Measurements from ENCODE around the gene CETN1. TPM values are rescaled to one million over a fixed set of nuclear protein-coding genes. Genes with fewer than 3 reads are reported as not detected.
A peak's percentile ranks its signal among the peaks of the same experiment; 100 is the strongest.

The CETN1 gene
- total RNA-seq, 1 donor = not detected

GRCh38 chr18:618618-619017 lies 38.4 kb downstream of the CETN1 start:
- no peak for DNase-seq (ENCODE audit: low read depth in 2 of 3, low spot score in 2 of 3)

GRCh38 chr18:621291-622043 lies 41.3 kb downstream of the CETN1 start:
- no peak for DNase-seq (ENCODE audit: low read depth in 2 of 3, low spot score in 2 of 3)

GRCh38 chr18:622289-622688 lies 42.1 kb downstream of the CETN1 start:
- no peak for DNase-seq (ENCODE audit: low read depth in 2 of 3, low spot score in 2 of 3)

- DNase-seq (ENCODE audit: low read depth in 2 of 3, low spot score in 2 of 3) = peak in 2 of 3 donors; percentile 72 to 79
These were observed 43.8 kb downstream of the CETN1 start for GRCh38 chr18:623761-624620.

DNA sequence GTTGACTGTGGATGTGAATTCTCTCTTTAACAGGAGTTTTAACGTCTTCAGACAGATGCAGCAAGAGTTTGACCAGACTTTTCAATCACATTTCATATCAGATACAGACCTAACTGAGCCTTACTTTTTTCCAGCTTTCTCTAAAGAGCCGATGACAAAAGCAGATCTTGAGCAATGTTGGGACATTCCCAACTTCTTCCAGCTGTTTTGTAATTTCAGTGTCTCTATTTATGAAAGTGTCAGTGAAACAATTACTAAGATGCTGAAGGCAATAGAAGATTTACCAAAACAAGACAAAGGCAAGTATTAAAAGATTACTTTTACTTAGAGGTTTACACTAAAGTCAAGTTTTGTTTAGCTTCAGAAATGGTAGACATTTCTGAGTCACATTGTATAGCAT lies 47.1 kb downstream of the CETN1 start:
- no peak for DNase-seq (ENCODE audit: low read depth in 2 of 3, low spot score in 2 of 3)

DNA sequence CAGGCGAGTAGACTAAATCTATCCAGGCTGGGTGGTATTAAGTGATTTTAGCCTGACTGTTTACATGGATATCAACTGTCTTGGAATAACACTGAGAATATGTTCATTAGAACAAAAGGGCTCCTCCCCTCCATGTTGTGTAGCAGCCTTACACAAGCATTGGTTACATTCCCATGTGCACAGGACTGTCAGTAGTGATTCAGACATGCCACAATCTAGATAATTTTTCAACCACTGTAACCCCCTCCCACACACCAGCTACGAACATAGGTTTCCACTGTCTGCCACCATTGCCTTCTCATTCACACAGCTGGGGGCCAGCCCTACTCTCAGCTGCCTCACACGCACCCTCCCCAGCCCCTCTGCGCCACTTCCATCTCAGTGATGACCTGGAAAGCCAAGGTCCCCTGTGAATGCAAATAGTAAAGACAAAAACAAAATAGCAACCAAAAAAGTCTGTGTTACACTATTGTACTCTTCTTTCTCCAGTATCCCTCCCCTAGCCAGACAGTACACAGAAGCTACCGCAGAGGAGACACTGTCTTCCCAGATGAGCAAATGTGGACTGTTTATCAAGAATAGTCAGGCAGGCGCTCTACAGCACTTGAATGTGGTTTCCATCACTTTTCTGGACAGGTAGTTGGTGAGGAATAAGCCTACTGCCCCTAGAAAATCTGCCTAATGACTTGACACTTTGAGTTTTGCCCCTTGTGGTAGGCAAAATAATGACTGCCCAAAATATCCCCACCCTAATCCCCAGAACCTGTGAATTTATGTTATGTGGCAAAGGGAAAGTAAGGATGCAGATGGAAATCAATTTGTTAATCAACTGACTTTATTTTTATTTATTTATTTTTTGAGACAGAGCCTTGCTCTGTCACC lies 49.3 kb downstream of the CETN1 start:
- DNase-seq (ENCODE audit: low read depth in 2 of 3, low spot score in 2 of 3) = peak in 1 of 3 donors; percentile 23

DNA sequence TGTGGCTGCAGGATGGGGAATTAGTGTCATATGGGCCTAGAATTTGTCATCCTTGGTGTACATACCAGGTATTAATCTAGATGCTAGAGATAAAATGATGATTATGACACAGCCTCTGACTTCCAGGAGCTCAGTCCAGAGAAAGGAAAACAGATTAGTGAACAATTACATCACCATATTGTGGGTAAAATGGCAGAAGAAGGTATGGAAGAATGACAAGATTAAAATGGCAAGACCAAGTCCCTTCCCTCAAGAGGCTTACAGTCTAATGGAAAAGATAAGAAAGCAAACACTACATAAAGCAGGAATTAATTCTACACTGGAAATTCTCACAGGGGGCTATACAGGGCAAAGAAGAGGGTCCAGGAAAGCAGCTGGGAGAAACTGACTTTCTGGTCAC lies 51.4 kb downstream of the CETN1 start:
- no peak for DNase-seq (ENCODE audit: low read depth in 2 of 3, low spot score in 2 of 3)

Other genes starting within 250 kb of the CETN1 start
- gene COLEC12, start 79.7 kb upstream of the CETN1 start, total RNA-seq = 0.27 TPM
- 0.54 TPM for gene CLUL1, start 16.6 kb downstream of the CETN1 start, total RNA-seq
- gene TYMS, start 77.3 kb downstream of the CETN1 start, total RNA-seq = 22.6 TPM
- 84.0 TPM for gene ENOSF1, start 132.2 kb downstream of the CETN1 start, total RNA-seq
- 23.2 TPM for gene YES1, start 231.9 kb downstream of the CETN1 start, total RNA-seq

Measured in hematopoietic multipotent progenitor cell (in vitro differentiated cells).